K562 (cell line): ENCODE measurements around the gene SLC10A3. TPM values are rescaled to one million over a fixed set of nuclear protein-coding genes. Genes with fewer than 3 reads are reported as not detected.

Source experiments
- CHD7 ChIP-seq: fragments of 200-600 bp; sonication (generic); IDR thresholded peaks from one replicate; pipeline ENCODE4 v1.6.1; 2012; ENCODE audit warnings: mild to moderate bottlenecking, low read depth, low read length, inconsistent platforms
- MECOM ChIP-seq: fragments of 250-450 bp; sonication (Bioruptor Pico); IDR thresholded peaks from 2 replicates; pipeline ENCODE4 v1.8.0; 2022; ENCODE audit warnings: inconsistent platforms
- POLR2B ChIP-seq: fragments of 450-650 bp; IDR thresholded peaks from 2 replicates; pipeline ENCODE4 v1.6.1; 2018; ENCODE audit warnings: low read depth; ENCODE audit not compliant: partially characterized antibody
- ZNF133 ChIP-seq: fragments of 250-450 bp; sonication (Bioruptor Pico); IDR thresholded peaks from 2 replicates; pipeline ENCODE4 v1.4.0; 2020; ENCODE audit warnings: mild to moderate bottlenecking
- ZNF140 ChIP-seq: fragments of 250-450 bp; sonication (Bioruptor Pico); IDR thresholded peaks from 2 replicates; pipeline ENCODE4 v1.8.0; 2021; ENCODE audit warnings: moderate library complexity, mild to moderate bottlenecking, inconsistent platforms
- ZNF398 ChIP-seq: fragments of 250-450 bp; sonication (Bioruptor Pico); IDR thresholded peaks from 2 replicates; pipeline ENCODE4 v1.8.0; 2021; ENCODE audit warnings: moderate library complexity, mild to moderate bottlenecking, inconsistent platforms
- ZNF445 ChIP-seq: fragments of 250-450 bp; sonication (Bioruptor Pico); IDR thresholded peaks from 2 replicates; pipeline ENCODE4 v1.4.0; 2020; ENCODE audit warnings: low read depth, mild to moderate bottlenecking, moderate library complexity
- polyA plus RNA-seq, 8 experiments: library from polyadenylated mRNA; depleted of rRNA in 4 of 8; stranded (reverse) in 5 of 8; unstranded in 3 of 8; fragments of >200 nt; fragmentation: Nextera tagmentation in 2 of 8; fragmentation: Illumina TruSeq in 1 of 8; extraction: Ambion mirVana in 2 of 8; extraction: Trizol in 1 of 8; gene quantifications; 2 replicates each; pipeline versions ENCODE4 v1.2.1 to v1.2.3, GENCODE V29; 2011 to 2014; ENCODE audit warnings: inconsistent platforms in 1 of 8, missing spikeins in 1 of 8
- total RNA-seq, 7 experiments: library from RNA; depleted of rRNA in 6 of 7; stranded (reverse); fragments of >200 nt in 6 of 7; fragmentation: Illumina TruSeq in 2 of 7; extraction: Trizol in 2 of 7; gene quantifications; 2 replicates each; pipeline versions ENCODE4 v1.2.1 to v1.2.3, GENCODE V29; 2011 to 2021; ENCODE audit warnings: low replicate concordance in 1 of 7

The SLC10A3 gene
- total and polyA plus RNA-seq, 9 of the 15 experiments (the other 6 are each of a cell fraction or from before 2014, with no cell fraction given): 5.2 to 30.6 (median 16.7) TPM

GRCh38 chrX:154478728-154479622, 11.5 kb downstream of the SLC10A3 start, which contains the start of gene LAGE3 (continued):
- TF ChIP-seq CHD7: no peak
- no peak for TF ChIP-seq ZNF133
- TF ChIP-seq ZNF445 (CRISPR knock-in tag): no peak
- no peak for TF ChIP-seq MECOM (CRISPR knock-in tag)
- TF ChIP-seq ZNF140 (CRISPR knock-in tag): no peak
- TF ChIP-seq POLR2B: peak; percentile 70
- no peak for TF ChIP-seq ZNF398 (CRISPR knock-in tag)
